ENCODE data around the gene RNF38. TPM values are rescaled to one million over a fixed set of nuclear protein-coding genes. Genes with fewer than 3 reads are reported as not detected.
"Not testable (repeated sequence)": the region's sequence is repeated elsewhere in the genome, so short reads cannot be mapped to it uniquely, and the experiment has no call there.

Gene RNF38
- total RNA-seq, 1 donor from 2014 or later: 34.8 TPM

DNA sequence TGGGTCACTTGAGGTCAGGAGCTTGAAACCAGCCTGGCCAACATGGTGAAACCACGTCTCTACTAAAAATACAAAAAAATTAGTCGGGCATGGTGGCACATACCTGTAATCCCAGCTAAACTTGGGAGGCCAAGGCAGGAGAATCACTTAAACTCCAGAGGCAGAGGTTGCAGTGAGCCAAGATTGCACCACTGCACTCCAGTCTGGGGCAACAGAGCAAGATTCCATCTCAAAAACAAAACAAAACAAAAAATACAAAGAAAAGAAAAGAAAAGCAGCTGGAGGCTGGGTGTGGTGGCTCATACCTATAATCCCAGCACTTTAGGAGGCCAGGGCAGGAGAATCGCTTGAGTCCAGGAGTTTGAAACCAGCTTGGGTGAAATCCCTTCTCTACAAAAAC, 105.1 kb downstream of the RNF38 start:
- intact Hi-C loops (cut with micrococcal nuclease); H3K4me3 Mint-ChIP-seq (ENCODE audit: low read depth); DNase-seq (ENCODE audit: low spot score); H3K4me1 Mint-ChIP-seq (ENCODE audit: low read depth); H3K27me3 Mint-ChIP-seq (ENCODE audit: low read depth); H3K9me3 Mint-ChIP-seq; H3K27ac Mint-ChIP-seq; H3K36me3 Mint-ChIP-seq (ENCODE audit: low read depth): not testable (repeated sequence)

DNA sequence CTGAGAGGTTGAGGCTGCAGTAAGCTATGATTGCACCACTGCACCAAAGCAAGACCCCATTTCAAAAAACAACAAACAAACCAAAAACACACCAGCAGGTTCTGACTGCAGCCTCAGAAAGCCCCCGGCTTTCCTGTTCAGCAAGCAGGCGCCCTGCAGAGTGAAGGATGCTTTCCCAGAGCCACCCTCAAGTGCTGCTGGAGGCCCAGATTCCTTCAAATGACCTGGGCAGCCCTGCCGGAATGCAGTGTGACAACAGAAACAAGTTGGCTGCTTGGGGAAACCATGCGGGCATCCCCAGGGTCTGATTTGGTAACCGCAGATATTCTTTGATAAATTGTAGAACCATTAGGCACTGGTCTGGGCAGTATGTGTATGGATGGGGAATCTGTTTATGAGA, 106.2 kb downstream of the RNF38 start:
- no peaks in the 10 kb centered on the region for H3K9me3 Mint-ChIP-seq
- intact Hi-C loops (cut with micrococcal nuclease): no loop called here
- no peak overlapping the region for H3K27ac Mint-ChIP-seq
- no peaks in the 10 kb centered on the region for H3K36me3 Mint-ChIP-seq (ENCODE audit: low read depth)
- H3K27me3 Mint-ChIP-seq (ENCODE audit: low read depth): no peaks in the 10 kb centered on the region
- DNase-seq (ENCODE audit: low spot score): no peak
- no peaks in the 10 kb centered on the region for H3K4me1 Mint-ChIP-seq (ENCODE audit: low read depth)
- no peak overlapping the region for H3K4me3 Mint-ChIP-seq (ENCODE audit: low read depth)

DNA sequence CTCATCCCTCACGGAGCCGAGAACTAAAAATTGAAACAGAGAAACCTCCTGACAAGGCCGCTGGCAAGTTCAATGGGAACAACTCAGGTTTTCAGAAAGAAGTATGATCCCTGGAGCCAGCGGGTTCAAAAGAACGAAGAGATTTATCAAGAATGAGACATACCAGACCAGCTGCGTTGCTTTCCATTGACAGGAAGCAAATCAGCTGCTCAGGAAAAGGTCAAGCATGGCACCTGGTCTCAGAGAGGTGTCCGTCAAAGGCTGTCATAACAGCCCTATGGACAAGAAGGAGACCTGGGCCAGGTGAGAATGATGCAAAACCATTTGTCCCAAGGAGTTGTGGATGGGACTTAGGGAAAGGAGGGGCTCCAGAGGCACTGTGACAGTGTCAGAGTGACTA, 106.9 kb downstream of the RNF38 start:
- no peaks in the 10 kb centered on the region for H3K27me3 Mint-ChIP-seq (ENCODE audit: low read depth)
- no peak overlapping the region for H3K27ac Mint-ChIP-seq
- H3K36me3 Mint-ChIP-seq (ENCODE audit: low read depth): no peaks in the 10 kb centered on the region
- DNase-seq (ENCODE audit: low spot score): no peak
- no peak overlapping the region for H3K4me3 Mint-ChIP-seq (ENCODE audit: low read depth)
- no peaks in the 10 kb centered on the region for H3K4me1 Mint-ChIP-seq (ENCODE audit: low read depth)
- intact Hi-C loops (cut with micrococcal nuclease): no loop called here
- no peaks in the 10 kb centered on the region for H3K9me3 Mint-ChIP-seq

DNA sequence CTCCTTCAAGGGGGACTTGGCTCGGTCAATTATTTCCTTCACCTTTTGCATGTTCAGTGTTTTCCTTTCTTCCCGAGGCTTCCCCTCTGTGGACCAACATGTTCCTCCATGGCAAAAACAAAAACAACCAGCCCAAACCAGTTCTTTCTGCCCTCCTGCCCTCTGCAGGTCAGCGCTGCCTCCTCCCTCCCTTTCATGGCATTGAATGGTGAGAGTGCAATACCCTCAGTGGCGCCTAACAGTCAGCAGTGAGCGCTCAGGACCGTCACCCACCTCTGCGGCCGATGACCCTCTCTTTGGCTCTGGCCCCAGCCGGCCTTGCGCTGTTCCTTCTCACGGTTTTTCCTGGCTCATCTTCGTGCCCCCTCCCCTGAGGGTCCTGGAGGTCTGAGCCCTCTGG, 107.4 kb downstream of the RNF38 start:
- H3K36me3 Mint-ChIP-seq (ENCODE audit: low read depth): no peaks in the 10 kb centered on the region
- H3K4me1 Mint-ChIP-seq (ENCODE audit: low read depth): no peaks in the 10 kb centered on the region
- DNase-seq (ENCODE audit: low spot score): no peak
- H3K27ac Mint-ChIP-seq: no peak overlapping the region
- intact Hi-C loops (cut with micrococcal nuclease): no loop called here
- H3K4me3 Mint-ChIP-seq (ENCODE audit: low read depth): no peak overlapping the region
- H3K9me3 Mint-ChIP-seq: no peaks in the 10 kb centered on the region
- H3K27me3 Mint-ChIP-seq (ENCODE audit: low read depth): no peaks in the 10 kb centered on the region

DNA sequence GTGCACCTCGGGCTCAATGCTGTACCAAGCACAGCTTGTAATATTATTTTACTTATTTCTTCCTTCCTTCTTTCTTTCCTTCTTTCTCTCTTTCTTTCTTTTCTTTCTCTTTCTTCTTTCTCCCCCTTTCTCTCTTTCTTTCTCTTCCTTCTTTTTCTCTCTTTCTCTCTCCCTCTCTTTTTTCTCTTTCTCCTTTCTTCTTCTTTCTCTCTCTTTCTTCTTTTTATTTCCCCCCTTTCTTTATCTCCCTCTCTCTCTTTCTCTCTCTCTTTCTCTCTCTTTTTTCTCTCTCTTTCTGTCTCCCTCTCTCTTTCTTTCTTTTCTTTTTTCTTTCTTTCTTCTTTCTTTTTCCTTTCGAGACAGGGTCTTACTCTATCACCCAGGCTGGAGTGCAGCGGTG, 109.1 kb downstream of the RNF38 start:
- Mint-ChIP-seq H3K27me3 (ENCODE audit: low read depth) (no peaks in the 10 kb centered on the region), H3K4me1 (ENCODE audit: low read depth) (no peaks in the 10 kb centered on the region), H3K9me3 (no peaks in the 10 kb centered on the region)

DNA sequence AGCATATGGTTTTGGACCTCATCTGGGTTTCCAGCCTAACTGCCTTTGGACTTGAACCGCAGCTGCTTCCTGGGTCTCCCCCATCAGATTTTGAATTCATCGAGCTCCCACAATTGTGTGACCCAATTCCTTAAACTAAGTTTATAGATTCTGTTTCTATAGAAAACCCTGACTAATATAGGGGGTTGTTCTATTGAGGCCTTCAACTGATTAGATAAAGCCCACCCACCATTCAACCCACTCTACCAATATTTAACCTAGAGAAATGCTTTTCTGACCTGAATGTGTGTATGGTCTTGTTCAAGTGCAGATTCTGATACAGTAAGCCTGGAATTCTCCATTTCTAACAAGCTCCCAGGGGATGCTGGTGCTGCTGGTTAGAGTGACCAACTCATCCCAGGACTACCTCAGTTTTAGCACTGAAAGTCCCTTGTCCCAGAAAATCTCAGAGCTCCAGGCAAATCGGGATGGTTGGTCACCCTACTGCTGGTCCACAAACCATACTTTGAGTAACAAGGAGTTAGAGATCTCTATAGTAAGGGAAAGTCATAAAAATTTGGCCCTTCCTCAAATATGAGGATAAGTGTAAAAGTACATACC, 110.1 kb downstream of the RNF38 start:
- H3K36me3 Mint-ChIP-seq (ENCODE audit: low read depth): no peaks in the 10 kb centered on the region
- H3K4me1 Mint-ChIP-seq (ENCODE audit: low read depth): no peaks in the 10 kb centered on the region
- intact Hi-C loops (cut with micrococcal nuclease): no loop called here
- no peak overlapping the region for H3K27ac Mint-ChIP-seq
- H3K9me3 Mint-ChIP-seq: no peaks in the 10 kb centered on the region
- no peaks in the 10 kb centered on the region for H3K27me3 Mint-ChIP-seq (ENCODE audit: low read depth)
- no peak overlapping the region for H3K4me3 Mint-ChIP-seq (ENCODE audit: low read depth)
- DNase-seq (ENCODE audit: low spot score): no peak

More for the DNA sequence above, 109.1 kb downstream of the RNF38 start:
- DNase-seq (ENCODE audit: low spot score): no peak
- H3K36me3 Mint-ChIP-seq (ENCODE audit: low read depth): no peaks in the 10 kb centered on the region
- no peak overlapping the region for H3K4me3 Mint-ChIP-seq (ENCODE audit: low read depth)
- intact Hi-C loops (cut with micrococcal nuclease): no loop called here
- no peak overlapping the region for H3K27ac Mint-ChIP-seq

DNA sequence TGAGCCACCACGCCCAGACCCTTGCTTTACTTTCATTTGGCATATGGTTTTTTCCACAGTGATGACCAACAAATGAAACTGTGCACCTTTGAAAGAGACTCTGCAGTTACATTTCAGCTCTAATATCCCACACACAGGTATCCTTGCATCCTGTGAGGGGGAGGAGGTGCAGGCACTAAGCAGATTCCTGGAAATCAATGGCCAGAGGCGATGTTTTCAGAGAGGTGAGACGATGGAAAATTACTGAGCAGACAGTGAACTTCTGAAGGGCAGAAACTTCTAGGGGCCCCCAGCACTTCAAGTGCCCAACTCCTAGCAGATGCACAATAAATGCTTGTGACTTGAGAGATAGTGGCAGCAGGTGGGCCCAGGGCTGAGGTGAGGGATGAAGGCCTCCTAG, 112.0 kb downstream of the RNF38 start:
- DNase-seq (ENCODE audit: low spot score): no peak
- H3K4me1 Mint-ChIP-seq (ENCODE audit: low read depth): no peaks in the 10 kb centered on the region
- intact Hi-C loops (cut with micrococcal nuclease): no loop called here
- H3K27ac Mint-ChIP-seq: no peak overlapping the region
- H3K27me3 Mint-ChIP-seq (ENCODE audit: low read depth): no peaks in the 10 kb centered on the region
- no peaks in the 10 kb centered on the region for H3K9me3 Mint-ChIP-seq
- no peaks in the 10 kb centered on the region for H3K36me3 Mint-ChIP-seq (ENCODE audit: low read depth)
- H3K4me3 Mint-ChIP-seq (ENCODE audit: low read depth): no peak overlapping the region

Other genes starting within 250 kb of the RNF38 start
- gene CCIN, start 230.9 kb downstream of the RNF38 start, total RNA-seq: not detected in 2 replicates
- gene CLTA, start 209.3 kb downstream of the RNF38 start, total RNA-seq: 160 and 161 TPM in 2 replicates
- 27.7 and 28.5 TPM in 2 replicates for gene GNE, start 141.8 kb downstream of the RNF38 start, total RNA-seq
- gene MELK, start 172.6 kb upstream of the RNF38 start, total RNA-seq: 56.3 and 57.9 TPM in 2 replicates